ENCODE results near the gene LENG8. TPM values are rescaled to one million over a fixed set of nuclear protein-coding genes. Genes with fewer than 3 reads are reported as not detected.
"Not testable (repeated sequence)": the region's sequence is repeated elsewhere in the genome, so short reads cannot be mapped to it uniquely, and the experiment has no call there.

LENG8 gene
- total and polyA plus RNA-seq, 8 donors, result 37.4 to 464 (median 121) TPM

GRCh38 chr19:54464630-54465425, 15.8 kb downstream of the LENG8 start:
- H3K36me3 ChIP-seq, result peaks cover 18 to 26% (median 24%) of the 10 kb centered on the region in 4 donors
- H3K4me1 ChIP-seq, result peaks cover 42 to 77% (median 68%) of the 10 kb centered on the region in 4 donors
- WGBS, 5 donors, result 8 to 31% (median 10%) methylated on average over 23 to 85 of the region's 87 CpGs
- peak overlapping the region; percentile 98 to 99 (median 99) for H3K27ac ChIP-seq
- intact Hi-C loops (cut with DNase I; ENCODE audit: low total_unique reads), result no loop called here
- DNase-seq, result peak; percentile 95 to 96
- TF ChIP-seq EP300 (IDR thresholded peaks at IDR 0.05) (no peak), POLR2A (IDR thresholded peaks at IDR 0.05) (no peak), CTCF (IDR thresholded peaks at IDR 0.05) (no peak), POLR2AphosphoS5 (IDR thresholded peaks at IDR 0.05) (peak; percentile 47 to 83 (median 53))
- peak overlapping the region; percentile 46 to 70 (median 66) for H3K4me3 ChIP-seq
- no peaks in the 10 kb centered on the region for H3K9me3 ChIP-seq
- H3K27me3 ChIP-seq, result peaks cover 0 to 9% (median 0%) of the 10 kb centered on the region in 3 donors

- intact Hi-C loops (cut with DNase I; ENCODE audit: low total_unique reads), result no loop called here
- Histone ChIP-seq H3K9me3 (no peaks in the 10 kb centered on the region), H3K36me3 (peaks cover 14 to 18% (median 17%) of the 10 kb centered on the region in 4 donors), H3K27ac (peak overlapping the region; percentile 98 to 99 (median 99)), H3K4me1 (peaks cover 49 to 77% (median 68%) of the 10 kb centered on the region in 4 donors), H3K4me3 (peak overlapping the region in 3 of 4 donors; percentile 65 to 70 (median 66)), H3K27me3 (peaks cover 0 to 16% (median 0%) of the 10 kb centered on the region in 3 donors)
- WGBS, 5 donors, result 78 to 86% (median 82%) methylated on average over 44 to 49 of the region's 49 CpGs
- peak in 1 of 2 donors; percentile 61 for DNase-seq
- TF ChIP-seq CTCF (IDR thresholded peaks at IDR 0.05) (no peak), POLR2AphosphoS5 (IDR thresholded peaks at IDR 0.05) (no peak), EP300 (IDR thresholded peaks at IDR 0.05) (no peak), POLR2A (IDR thresholded peaks at IDR 0.05) (no peak)
Observed at GRCh38 chr19:54465426-54466109, 16.6 kb downstream of the LENG8 start.

GRCh38 chr19:54466110-54466480, 17.1 kb downstream of the LENG8 start:
- peak overlapping the region in 4 of 5 donors; percentile 98 to 99 (median 98) for H3K27ac ChIP-seq
- 92 to 97% (median 94%) methylated on average over 14 of the region's 14 CpGs for WGBS, 5 donors
- H3K9me3 ChIP-seq; H3K4me3 ChIP-seq; DNase-seq; intact Hi-C loops (cut with DNase I; ENCODE audit: low total_unique reads): not testable (repeated sequence)
- H3K27me3 ChIP-seq, result peaks cover 0 to 22% (median 4%) of the 10 kb centered on the region in 3 donors
- peaks cover 9 to 13% (median 12%) of the 10 kb centered on the region in 4 donors for H3K36me3 ChIP-seq
- peaks cover 47 to 77% (median 68%) of the 10 kb centered on the region in 4 donors for H3K4me1 ChIP-seq

GRCh38 chr19:54469496-54469934, 20.5 kb downstream of the LENG8 start:
- H3K27me3 ChIP-seq, result peaks cover 0 to 43% (median 9%) of the 10 kb centered on the region in 3 donors
- no peaks in the 10 kb centered on the region for H3K9me3 ChIP-seq
- H3K4me3 ChIP-seq, result no peak overlapping the region
- peak in 2 of 3 donors; percentile 6 to 40 for TF ChIP-seq POLR2AphosphoS5 (IDR thresholded peaks at IDR 0.05)
- no peak for TF ChIP-seq CTCF (IDR thresholded peaks at IDR 0.05)
- no peak for TF ChIP-seq POLR2A (IDR thresholded peaks at IDR 0.05)
- no peak for TF ChIP-seq EP300 (IDR thresholded peaks at IDR 0.05)
- peak; percentile 57 to 70 for DNase-seq
- H3K27ac ChIP-seq, result peak overlapping the region; percentile 60 to 99 (median 87)
- WGBS, 5 donors, result 24 to 50% (median 29%) methylated on average over 6 to 8 of the region's 8 CpGs
- H3K36me3 ChIP-seq, result no peaks in the 10 kb centered on the region
- intact Hi-C loops (cut with DNase I; ENCODE audit: low total_unique reads), result no loop called here
- peaks cover 32 to 68% (median 63%) of the 10 kb centered on the region in 4 donors for H3K4me1 ChIP-seq

All from stomach (tissue), 9 donors.